H1 (cell line): Measurements from ENCODE around the gene GRIFIN. TPM values are rescaled to one million over a fixed set of nuclear protein-coding genes. Genes with fewer than 3 reads are reported as not detected.

Source experiments
- ASH2L ChIP-seq: fragments of 200-600, 300-600 bp; sonication (generic); IDR thresholded peaks from one replicate; pipeline ENCODE4 v1.7.1; 2017; ENCODE audit warnings: low read length
- ATF3 ChIP-seq: IDR thresholded peaks from 2 replicates; pipeline ENCODE4 v1.6.1; 2011; ENCODE audit warnings: low read depth, mild to moderate bottlenecking, low read length; ENCODE audit not compliant: insufficient read depth
- BRCA1 ChIP-seq: IDR thresholded peaks from 2 replicates; pipeline ENCODE4 v1.6.1; 2012; ENCODE audit warnings: low read depth, low read length, improper control_type of control experiment
- CBX8 ChIP-seq: fragments of 300-800, 300-1000 bp; sonication (generic); IDR thresholded peaks from 2 replicates; pipeline ENCODE4 v1.7.1; 2016; ENCODE audit warnings: low read depth, low read length, borderline replicate concordance
- CEBPB ChIP-seq: IDR thresholded peaks from 2 replicates; pipeline ENCODE4 v1.6.1; 2012; ENCODE audit warnings: low read depth, low read length
- CHD2 ChIP-seq: IDR thresholded peaks from 2 replicates; pipeline ENCODE4 v1.6.1; 2012; ENCODE audit warnings: low read length, improper control_type of control experiment
- CREB1 ChIP-seq: IDR thresholded peaks from 2 replicates; pipeline ENCODE4 v1.6.1; 2012; ENCODE audit warnings: inconsistent platforms
- CTBP2 ChIP-seq: IDR thresholded peaks from 2 replicates; pipeline ENCODE4 v1.7.0; 2011; ENCODE audit warnings: borderline replicate concordance, mild to moderate bottlenecking, moderate library complexity, mixed read lengths, low read length; ENCODE audit not compliant: insufficient read depth, insufficient read length
- EGR1 ChIP-seq: IDR thresholded peaks from 2 replicates; pipeline ENCODE4 v1.6.1; 2011; ENCODE audit warnings: low read depth, low read length, borderline replicate concordance
- FOSL1 ChIP-seq: IDR thresholded peaks from 2 replicates; pipeline ENCODE4 v1.6.1; 2011; ENCODE audit warnings: mild to moderate bottlenecking, low read depth, low read length, moderate library complexity; ENCODE audit not compliant: insufficient read depth
- HDAC6 ChIP-seq: IDR thresholded peaks from one replicate; pipeline ENCODE4 v1.7.1; 2012; ENCODE audit warnings: low read depth, mild to moderate bottlenecking, inconsistent platforms, low read length, moderate library complexity
- JUN ChIP-seq: IDR thresholded peaks from 2 replicates; pipeline ENCODE4 v1.6.1; 2011; ENCODE audit warnings: low read depth, mild to moderate bottlenecking, improper control_type of control experiment, low read length
- JUND ChIP-seq: IDR thresholded peaks from 2 replicates; pipeline ENCODE4 v1.6.1; 2011; ENCODE audit warnings: mild to moderate bottlenecking, improper control_type of control experiment, low read length
- KDM4A ChIP-seq: IDR thresholded peaks from one replicate; pipeline ENCODE4 v1.7.1; 2012; ENCODE audit warnings: low read depth, mild to moderate bottlenecking, moderate library complexity, low read length, inconsistent platforms; ENCODE audit not compliant: severe bottlenecking
- PHF8 ChIP-seq: fragments of 200-600 bp; sonication (generic); conservative IDR thresholded peaks from 2 replicates; pipeline ENCODE4 v1.7.1; 2012; ENCODE audit warnings: low read depth, mild to moderate bottlenecking, inconsistent platforms, low read length, moderate library complexity
- SIRT6 ChIP-seq: IDR thresholded peaks from one replicate; pipeline ENCODE4 v1.7.1; 2012; ENCODE audit warnings: low read length, inconsistent platforms
- SIX5 ChIP-seq: IDR thresholded peaks from 2 replicates; pipeline ENCODE4 v1.6.1; 2011; ENCODE audit warnings: mild to moderate bottlenecking, low read depth, low read length
- SP1 ChIP-seq: IDR thresholded peaks from 2 replicates; pipeline ENCODE4 v1.6.1; 2011; ENCODE audit warnings: low read depth, low read length
- SRF ChIP-seq: IDR thresholded peaks from 2 replicates; pipeline ENCODE4 v1.6.1; 2011; ENCODE audit warnings: mild to moderate bottlenecking, low read depth, low read length, moderate library complexity
- TAF7 ChIP-seq: optimal IDR thresholded peaks from 2 replicates; pipeline ENCODE3; 2011; ENCODE audit warnings: low read depth, mild to moderate bottlenecking, inconsistent platforms, low read length, moderate library complexity, borderline replicate concordance
- TCF12 ChIP-seq: IDR thresholded peaks from 2 replicates; pipeline ENCODE4 v1.6.1; 2011; ENCODE audit warnings: low read depth, mild to moderate bottlenecking, low read length
- TEAD4 ChIP-seq: IDR thresholded peaks from 2 replicates; pipeline ENCODE4 v1.6.1; 2012; ENCODE audit warnings: low read depth, low read length, inconsistent platforms, mixed read lengths
- polyA plus RNA-seq, 7 experiments: library from polyadenylated mRNA; depleted of rRNA in 3 of 7; stranded (reverse) in 5 of 7; unstranded in 2 of 7; fragments of >200 nt in 5 of 7; fragments of 200-250 nt in 2 of 7; gene quantifications; 1 replicate in 5 of 7; 2 replicates in 1 of 7; 4 replicates in 1 of 7; pipeline versions ENCODE4 v1.2.1 to v1.2.3, GENCODE V29; 2011 to 2013; ENCODE audit warnings: missing spikeins in 2 of 7, mixed read lengths in 2 of 7
- total RNA-seq: library from RNA; stranded (reverse); fragmentation: NEBNext Ultra II Directional; extraction: Animal tissue kit (Norgen Biotek cat#: 25700); gene quantifications from 2 replicates; pipeline ENCODE4 v1.2.1, GENCODE V29; 2021
- TF ChIP-seq, protein P1 (sequence below): IDR thresholded peaks from 2 replicates; pipeline ENCODE4 v1.6.1; 2011; ENCODE audit warnings: low read length, improper control_type of control experiment
- TF ChIP-seq, protein P2 (sequence below): IDR thresholded peaks from 2 replicates; pipeline ENCODE4 v1.6.1; 2012; ENCODE audit warnings: inconsistent platforms

The GRIFIN gene
- total and polyA plus RNA-seq, 2 of the 8 experiments (the other 6 are each of a cell fraction or from before 2014, with no cell fraction given), result not detected

- TF ChIP-seq TCF12 (peak; percentile 88; the same call in 1 of the 2 replicates), PHF8 (no peak), SP1 (0 out of 2 replicates have a peak, but pooled peaks have one; percentile 43), TAF7 (no peak), CEBPB (no peak), SIRT6 (no peak), FOSL1 (no peak), CBX8 (no peak), HDAC6 (no peak), CHD2 (no peak), BRCA1 (no peak), SRF (no peak), JUND (no peak), ASH2L (peak; percentile 57), CREB1 (no peak), JUN (no peak), CTBP2 (no peak), EGR1 (0 out of 2 replicates have a peak, but pooled peaks have one; percentile 8), TEAD4 (no peak), KDM4A (no peak), ATF3 (no peak), SIX5 (no peak)
- TF ChIP-seq, protein P1, sequence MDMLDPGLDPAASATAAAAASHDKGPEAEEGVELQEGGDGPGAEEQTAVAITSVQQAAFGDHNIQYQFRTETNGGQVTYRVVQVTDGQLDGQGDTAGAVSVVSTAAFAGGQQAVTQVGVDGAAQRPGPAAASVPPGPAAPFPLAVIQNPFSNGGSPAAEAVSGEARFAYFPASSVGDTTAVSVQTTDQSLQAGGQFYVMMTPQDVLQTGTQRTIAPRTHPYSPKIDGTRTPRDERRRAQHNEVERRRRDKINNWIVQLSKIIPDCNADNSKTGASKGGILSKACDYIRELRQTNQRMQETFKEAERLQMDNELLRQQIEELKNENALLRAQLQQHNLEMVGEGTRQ, result no peak
- TF ChIP-seq, protein P2, sequence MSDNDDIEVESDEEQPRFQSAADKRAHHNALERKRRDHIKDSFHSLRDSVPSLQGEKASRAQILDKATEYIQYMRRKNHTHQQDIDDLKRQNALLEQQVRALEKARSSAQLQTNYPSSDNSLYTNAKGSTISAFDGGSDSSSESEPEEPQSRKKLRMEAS, result peak; percentile 74
Observed at GRCh38 chr7:2524808-2525657, 48.8 kb upstream of the GRIFIN start (continued).
